Activated CD8-positive, alpha-beta memory T cell treated with anti-CD3 and anti-CD28 coated beads, Interleukin-2, amount 50 U/mL, for 24 hours (primary cell): ENCODE measurements around the gene ANO9.
A peak's percentile ranks its signal among the peaks of the same experiment; 100 is the strongest.
"Not testable (repeated sequence)": the region's sequence is repeated elsewhere in the genome, so short reads cannot be mapped to it uniquely, and the experiment has no call there.

Experiments
- DNase-seq: peaks from one replicate; pipeline ENCODE4 v3.0.0-alpha.2; 2020; ENCODE audit errors: extremely low read depth

The ANO9 gene

GRCh38 chr11:452203-452744 lies 10.5 kb upstream of the ANO9 start:
- no peak for DNase-seq

GRCh38 chr11:451738-452137 lies 9.9 kb upstream of the ANO9 start:
- no peak for DNase-seq

- DNase-seq = peak; percentile 44
Measured at GRCh38 chr11:450809-451451, 9.1 kb upstream of the ANO9 start.

GRCh38 chr11:449889-450808 lies 8.3 kb upstream of the ANO9 start, which contains the start of gene PTDSS2:
TSS of gene PTDSS2 (plus strand) at chr11:450279. CDS start at chr11:450456, 177 bp downstream.
- DNase-seq = peak; percentile 92

- DNase-seq = peak; percentile 86
Measured at GRCh38 chr11:447923-448731, 6.3 kb upstream of the ANO9 start.

GRCh38 chr11:446891-447290 lies 5.1 kb upstream of the ANO9 start:
- no peak for DNase-seq

GRCh38 chr11:445765-446588 lies 4.2 kb upstream of the ANO9 start:
- DNase-seq = no peak

- no peak for DNase-seq
Measured at GRCh38 chr11:444396-445144, 2.8 kb upstream of the ANO9 start.

GRCh38 chr11:443542-444199 lies 1.9 kb upstream of the ANO9 start:
- DNase-seq = no peak

GRCh38 chr11:442611-443081 lies 835 bp upstream of the ANO9 start:
- DNase-seq = no peak

- DNase-seq = no peak
Measured at GRCh38 chr11:441043-441417, 781 bp downstream of the ANO9 start.

- DNase-seq = no peak
Measured at GRCh38 chr11:440065-441042, 1.5 kb downstream of the ANO9 start.

GRCh38 chr11:439315-440064 lies 2.3 kb downstream of the ANO9 start:
- DNase-seq = no peak

- DNase-seq = no peak
Measured at GRCh38 chr11:438101-438844, 3.5 kb downstream of the ANO9 start.

GRCh38 chr11:437228-437870 lies 4.5 kb downstream of the ANO9 start:
- DNase-seq = no peak

- DNase-seq = not testable (repeated sequence)
Measured at GRCh38 chr11:434999-435740, 6.6 kb downstream of the ANO9 start.
